Stimulated activated CD8-positive, alpha-beta memory T cell treated with anti-CD3 and anti-CD28 coated beads, Interleukin-4, amount 100 ng/mL, for 48 hours (primary cell): ENCODE results near the gene DTHD1.
A peak's percentile ranks its signal among the peaks of the same experiment; 100 is the strongest.

Experiments
- DNase-seq: peaks from one replicate; pipeline ENCODE4 v3.0.0-alpha.2; 2020

The DTHD1 gene

GRCh38 chr4:36273276-36273675 is 8.1 kb upstream of the DTHD1 start:
- DNase-seq, result no peak

- DNase-seq, result no peak
These were observed 7.3 kb upstream of the DTHD1 start for GRCh38 chr4:36274158-36274557.

- DNase-seq, result no peak
These were observed 3.9 kb upstream of the DTHD1 start for GRCh38 chr4:36277533-36277932.

- DNase-seq, result no peak
These were observed 2.6 kb upstream of the DTHD1 start for GRCh38 chr4:36278789-36279188.

- no peak for DNase-seq
These were observed 861 bp upstream of the DTHD1 start for GRCh38 chr4:36280555-36280954.

- DNase-seq, result no peak
These were observed 1.2 kb downstream of the DTHD1 start for GRCh38 chr4:36282503-36283030.

- no peak for DNase-seq
These were observed 2.6 kb downstream of the DTHD1 start for GRCh38 chr4:36283912-36284465.

GRCh38 chr4:36285784-36286480 is 4.5 kb downstream of the DTHD1 start:
- DNase-seq, result peak; percentile 54

GRCh38 chr4:36286481-36286871 is 5.1 kb downstream of the DTHD1 start:
- no peak for DNase-seq

GRCh38 chr4:36288731-36289426 is 7.5 kb downstream of the DTHD1 start:
- no peak for DNase-seq

- no peak for DNase-seq
These were observed 9.2 kb downstream of the DTHD1 start for GRCh38 chr4:36290641-36291040.

GRCh38 chr4:36292556-36293188 is 11.3 kb downstream of the DTHD1 start:
- no peak for DNase-seq

GRCh38 chr4:36301127-36301526 is 19.7 kb downstream of the DTHD1 start:
- DNase-seq, result no peak

- no peak for DNase-seq
These were observed 22.2 kb downstream of the DTHD1 start for GRCh38 chr4:36303426-36304137.

GRCh38 chr4:36304138-36304681 is 22.8 kb downstream of the DTHD1 start:
- no peak for DNase-seq

GRCh38 chr4:36308150-36308549 is 26.7 kb downstream of the DTHD1 start:
- no peak for DNase-seq

- DNase-seq, result no peak
These were observed 28.8 kb downstream of the DTHD1 start for GRCh38 chr4:36310216-36310615.

- DNase-seq, result no peak
These were observed 29.4 kb downstream of the DTHD1 start for GRCh38 chr4:36310793-36311192.

- no peak for DNase-seq
These were observed 31.1 kb downstream of the DTHD1 start for GRCh38 chr4:36312511-36312910.

- DNase-seq, result no peak
These were observed 31.9 kb downstream of the DTHD1 start for GRCh38 chr4:36313301-36313700.

GRCh38 chr4:36313703-36314102 is 32.3 kb downstream of the DTHD1 start:
- DNase-seq, result no peak

GRCh38 chr4:36316607-36317006 is 35.2 kb downstream of the DTHD1 start:
- no peak for DNase-seq

GRCh38 chr4:36317721-36318120 is 36.3 kb downstream of the DTHD1 start:
- no peak for DNase-seq
